CD4-positive, alpha-beta T cell treated with Interferon gamma for 1 hour (primary cell): ENCODE measurements around the gene GAS7.
"Not testable (repeated sequence)": the region's sequence is repeated elsewhere in the genome, so short reads cannot be mapped to it uniquely, and the experiment has no call there.

Experiments used
- DNase-seq: peaks from one replicate; pipeline ENCODE4 v3.0.0-alpha.2; 2020

The GAS7 gene

DNA sequence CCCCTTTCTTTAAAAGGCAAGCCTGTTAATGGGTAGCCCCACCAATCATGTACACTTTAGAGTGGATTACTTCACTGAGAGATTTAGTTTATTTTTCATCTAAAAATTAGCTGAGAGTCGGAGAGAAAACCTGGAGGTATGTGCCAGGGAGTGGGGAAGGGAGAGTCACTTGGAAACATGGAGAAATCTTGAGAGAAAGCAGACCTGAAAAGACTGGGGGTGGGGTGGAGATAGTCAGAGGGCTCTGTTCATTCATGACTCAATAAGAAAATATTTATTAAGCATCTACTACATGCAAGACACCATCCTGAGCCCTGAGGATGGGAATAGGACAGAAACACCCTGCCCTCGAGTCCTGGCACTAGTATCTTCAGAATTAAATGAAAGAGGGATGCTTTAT is 265.9 kb downstream of the GAS7 start:
- DNase-seq = no peak

DNA sequence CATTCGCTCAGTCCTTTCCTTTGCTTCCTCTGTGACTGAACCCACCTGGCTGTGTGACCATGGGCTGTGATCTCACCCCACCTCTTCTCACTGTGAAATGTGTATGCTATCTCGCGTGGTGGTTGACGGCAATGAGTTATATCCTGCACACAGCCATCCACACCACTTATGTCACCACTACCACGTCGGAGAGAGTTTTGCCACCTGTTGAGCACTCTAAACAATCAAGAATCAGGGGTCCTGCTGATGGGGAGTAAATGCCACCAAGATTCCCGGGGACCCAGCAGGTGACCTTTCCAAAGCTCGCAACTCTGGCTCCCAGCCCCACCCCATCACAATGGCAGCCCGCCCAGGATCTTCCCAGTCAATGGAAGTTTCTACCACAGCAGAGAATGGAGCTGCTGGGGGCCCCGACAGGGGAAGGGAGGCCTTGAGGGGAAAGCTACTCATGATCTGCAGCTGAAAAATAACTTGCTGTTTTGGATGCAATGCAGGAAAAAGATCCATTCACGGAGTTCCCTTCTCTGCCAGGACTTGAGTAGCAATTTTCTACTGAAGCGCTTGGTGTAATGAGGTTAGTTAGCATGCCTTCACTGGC is 267.2 kb downstream of the GAS7 start:
- no peak for DNase-seq

DNA sequence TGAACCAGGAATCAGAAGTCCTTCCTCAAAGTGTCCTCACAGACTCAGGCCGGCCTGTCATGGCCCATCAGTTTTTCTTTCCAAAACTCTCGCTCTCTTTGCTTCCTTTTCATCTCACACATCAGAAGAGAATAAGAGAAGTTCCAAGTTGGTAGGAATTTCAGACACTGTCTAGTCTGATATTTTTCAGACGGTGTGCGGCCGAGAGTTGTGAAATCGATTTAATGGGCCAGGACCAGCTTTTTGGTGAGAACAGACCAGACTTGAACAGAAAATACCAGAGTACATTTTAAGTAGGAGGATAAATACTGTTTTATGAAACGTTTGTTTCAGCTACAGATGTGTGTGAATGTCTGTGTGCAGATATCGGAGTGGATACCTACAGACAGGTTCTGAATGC is 268.5 kb downstream of the GAS7 start:
- DNase-seq = no peak

DNA sequence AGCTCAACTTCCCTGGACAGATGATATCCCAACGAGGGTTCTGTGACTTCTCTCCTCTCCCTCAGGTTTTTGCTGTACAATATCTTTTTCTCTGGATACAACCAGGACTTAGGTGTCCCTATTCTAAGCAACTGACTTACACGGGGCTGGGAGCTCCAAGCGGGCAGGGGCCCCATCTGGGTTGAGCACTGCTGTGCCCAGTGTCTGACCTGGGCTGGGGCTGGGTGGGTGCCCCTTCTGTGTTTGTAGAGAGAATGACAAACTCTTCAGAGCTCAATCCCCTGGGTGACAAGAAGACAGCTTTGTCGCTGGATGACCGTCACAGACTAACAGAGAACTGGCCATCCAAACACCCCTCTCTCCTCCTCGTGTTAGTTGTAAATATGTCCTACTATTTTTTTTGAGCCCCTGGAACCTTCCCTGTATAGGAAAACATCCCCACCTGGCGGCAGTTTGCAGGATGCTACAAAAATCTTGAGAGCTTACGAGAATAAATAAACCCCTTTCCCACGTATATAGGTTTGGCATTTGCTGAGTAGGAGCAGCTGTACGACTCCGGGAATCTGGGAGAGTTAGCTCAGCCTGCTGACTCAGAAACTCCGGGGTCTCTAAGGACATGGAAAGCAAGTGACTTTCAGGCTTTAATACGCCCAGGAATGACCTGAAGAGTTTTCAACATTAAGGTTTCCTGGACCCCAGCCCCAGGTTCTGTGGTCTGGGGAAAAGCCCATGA is 269.6 kb downstream of the GAS7 start:
- DNase-seq = no peak

DNA sequence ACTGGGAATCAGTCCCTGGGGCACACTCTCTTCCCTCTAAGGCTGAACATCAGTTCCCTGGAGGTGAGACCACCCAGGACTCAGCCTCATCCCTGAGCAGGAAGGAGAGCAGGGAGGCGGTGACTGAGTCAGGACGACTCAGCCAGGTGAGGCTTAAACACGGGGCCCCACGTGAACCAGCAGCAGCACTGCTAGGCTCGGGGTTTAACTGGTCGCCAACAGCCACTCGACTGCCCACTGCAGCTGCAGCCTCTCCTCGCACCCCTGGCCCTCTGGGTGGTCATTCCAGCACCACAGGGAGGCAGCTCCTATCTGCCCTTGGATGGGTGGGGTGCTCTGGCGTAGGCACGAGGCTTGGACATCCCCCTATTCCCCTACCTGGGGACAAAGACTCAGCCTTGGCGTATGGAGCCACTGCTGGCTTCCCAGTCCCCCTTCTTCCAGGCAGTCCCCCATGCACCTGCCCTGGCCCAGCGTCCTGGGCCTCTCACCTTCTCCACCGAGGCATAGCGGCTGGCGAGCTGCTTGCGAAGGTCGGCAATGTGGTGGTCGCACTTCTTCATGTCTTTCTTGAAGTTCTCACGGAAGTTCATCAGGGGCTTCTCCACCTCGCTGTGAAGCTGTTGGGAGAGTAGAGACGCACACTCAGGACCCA is 272.1 kb downstream of the GAS7 start:
- no peak for DNase-seq

DNA sequence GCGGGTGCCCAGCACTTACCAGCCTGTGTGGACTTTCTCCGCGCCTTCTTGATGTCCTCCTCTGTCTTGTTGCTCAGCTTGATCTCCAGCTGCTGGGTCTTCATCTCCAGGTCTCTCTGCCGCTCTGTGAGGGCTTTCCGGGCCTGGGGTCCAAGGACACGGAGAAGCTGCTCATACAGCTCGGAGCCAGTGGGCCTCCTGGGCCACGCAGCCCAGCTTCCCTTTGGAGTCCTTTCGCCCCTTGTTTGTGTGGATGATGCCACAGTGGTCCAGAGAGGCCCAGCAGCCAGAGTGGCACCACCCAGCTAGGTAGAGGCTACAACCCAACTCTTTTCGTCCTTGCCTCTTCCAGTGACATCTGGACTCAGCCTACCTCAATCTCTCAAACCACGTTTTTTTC is 272.9 kb downstream of the GAS7 start:
- DNase-seq = no peak

DNA sequence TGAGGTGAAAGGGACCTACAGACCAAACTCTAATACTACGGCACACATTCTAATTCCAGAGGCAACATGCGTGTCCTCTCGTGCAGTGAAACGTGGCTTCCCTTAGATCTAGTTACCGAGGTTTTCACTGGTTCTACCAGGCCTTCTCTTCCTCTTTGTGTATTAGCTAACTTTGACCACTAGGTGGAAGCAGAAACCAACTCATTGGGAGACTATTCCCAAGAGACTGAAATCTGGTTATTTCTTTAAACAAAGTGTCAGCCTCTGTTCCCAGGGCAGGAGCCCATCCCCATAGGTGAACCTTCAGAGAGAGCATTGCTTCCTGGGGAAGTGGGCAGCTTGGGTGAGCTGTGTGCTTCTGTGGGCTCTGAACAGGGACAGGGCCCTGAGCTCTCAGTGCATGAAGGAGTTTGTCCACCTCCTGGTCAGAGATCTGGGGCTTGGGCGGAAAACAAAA is 273.6 kb downstream of the GAS7 start:
- no peak for DNase-seq

DNA sequence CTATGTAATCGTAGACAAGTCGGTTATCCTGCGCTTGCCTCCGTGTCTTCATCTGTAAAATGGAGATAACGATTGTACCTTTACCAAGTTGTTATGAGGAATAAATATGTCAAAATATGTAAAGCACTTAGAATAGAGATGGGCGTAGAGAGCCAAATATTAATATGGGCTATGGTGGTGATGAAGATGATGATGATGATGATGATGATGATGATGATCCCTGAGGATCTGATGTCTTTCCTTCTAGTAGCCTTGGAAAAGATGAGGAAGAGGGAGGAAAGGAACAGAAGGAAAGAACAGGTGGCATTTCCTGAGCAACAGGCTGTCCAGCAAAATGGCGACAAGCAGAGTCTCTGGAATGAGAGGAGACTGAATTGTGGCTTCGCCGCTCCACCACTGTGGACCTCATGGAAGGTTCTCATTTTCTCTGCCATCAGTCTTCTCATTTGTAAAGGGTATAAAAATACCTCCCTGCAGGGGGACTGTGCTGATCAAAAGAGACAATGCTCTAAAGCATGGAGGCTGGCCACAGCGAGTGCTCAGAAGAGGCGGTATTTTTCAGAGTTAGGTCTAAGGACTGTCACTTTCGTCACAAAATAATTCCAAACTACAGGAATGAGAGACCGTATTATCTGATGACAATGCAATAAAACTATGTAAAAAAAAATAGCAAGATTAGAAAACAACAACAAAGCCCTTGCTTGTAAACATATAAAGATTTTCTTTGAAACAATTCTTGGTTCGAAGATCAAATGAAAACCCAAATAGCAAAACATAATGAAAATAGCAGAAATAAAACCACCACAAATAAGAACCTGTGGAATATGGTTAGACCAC is 276.2 kb downstream of the GAS7 start:
- no peak for DNase-seq

DNA sequence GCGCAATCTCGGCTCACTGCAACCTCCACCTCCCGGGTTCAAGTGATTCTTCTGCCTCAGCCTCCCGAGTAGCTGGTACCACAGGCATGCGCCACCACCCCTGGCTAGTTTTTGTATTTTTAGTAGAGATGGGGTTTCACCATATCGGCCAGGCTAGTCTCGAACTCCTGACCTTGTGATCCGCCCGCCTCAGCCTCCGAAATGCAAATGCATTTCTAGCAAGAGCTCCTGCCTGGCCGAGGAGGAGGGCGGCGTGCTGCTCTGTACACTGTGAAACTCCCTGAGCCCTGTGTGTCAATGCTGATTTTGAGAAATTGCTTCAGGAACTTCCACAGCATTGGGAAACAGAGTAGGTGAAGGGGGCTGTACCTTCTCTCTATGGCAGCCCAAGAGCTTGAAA is 277.2 kb downstream of the GAS7 start:
- DNase-seq = not testable (repeated sequence)

DNA sequence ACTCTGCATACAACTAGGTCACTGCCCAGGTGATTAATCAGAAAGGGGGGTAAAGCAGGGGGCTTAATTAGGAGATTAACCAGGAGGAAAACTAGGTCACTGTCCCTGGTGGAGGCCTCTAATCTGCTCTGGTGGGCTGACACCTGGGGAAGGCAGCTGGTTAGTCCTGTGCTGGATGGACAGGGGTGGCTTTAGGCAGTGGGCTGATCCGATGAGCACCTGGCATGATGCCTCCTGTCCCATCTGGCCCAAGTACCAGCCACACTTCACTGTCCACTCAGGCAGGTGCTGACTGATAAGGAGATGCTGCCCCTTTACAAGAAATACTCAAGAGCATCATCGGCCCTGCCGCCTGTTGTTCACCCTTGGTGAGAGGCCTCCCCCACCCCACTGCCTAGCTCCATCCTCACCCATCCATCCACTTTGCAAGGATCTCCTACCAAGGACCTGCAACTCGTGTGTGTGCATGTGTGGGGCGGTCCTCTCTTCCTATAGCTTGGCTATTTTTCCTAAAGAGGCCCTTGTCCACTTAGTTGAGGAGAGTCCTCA is 279.5 kb downstream of the GAS7 start:
- no peak for DNase-seq

DNA sequence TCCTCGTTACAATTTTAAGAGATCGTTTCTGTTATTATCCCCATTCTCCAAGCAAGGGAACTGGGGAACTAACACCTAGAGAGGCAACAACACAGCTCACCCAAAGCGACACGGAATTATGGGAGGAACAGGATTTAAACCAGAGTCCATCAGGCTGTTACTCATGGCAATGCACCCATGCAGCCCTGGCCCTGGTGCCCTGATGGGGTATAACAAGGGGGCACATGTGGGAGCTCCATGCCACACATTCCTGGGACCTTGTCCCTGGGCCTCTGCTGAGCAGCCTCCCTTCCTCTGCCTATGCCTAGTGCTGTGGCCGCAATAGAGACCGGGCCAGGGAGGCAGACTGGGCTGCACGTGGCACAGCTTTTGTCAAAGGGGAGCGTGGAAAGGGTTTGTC is 280.1 kb downstream of the GAS7 start:
- DNase-seq = no peak

DNA sequence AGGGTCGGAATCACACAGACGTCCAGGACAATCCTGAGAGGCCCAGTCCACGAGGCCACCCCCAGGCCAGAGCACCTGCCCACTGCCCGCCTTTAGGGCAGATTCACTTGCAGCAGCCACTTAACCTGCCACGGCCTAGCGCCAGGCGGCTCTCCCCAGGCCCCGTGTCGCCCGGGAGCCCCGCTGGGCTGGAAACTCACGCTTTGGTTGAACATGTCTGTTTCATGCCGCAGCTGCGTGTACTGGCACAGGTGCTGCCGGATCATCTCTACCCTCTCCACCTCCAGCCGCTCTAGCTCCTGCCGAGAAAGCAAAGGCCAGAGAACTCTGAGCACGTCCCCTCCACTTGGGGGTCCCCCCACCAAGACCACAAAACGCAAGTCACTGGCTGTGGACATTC is 280.6 kb downstream of the GAS7 start:
- no peak for DNase-seq

DNA sequence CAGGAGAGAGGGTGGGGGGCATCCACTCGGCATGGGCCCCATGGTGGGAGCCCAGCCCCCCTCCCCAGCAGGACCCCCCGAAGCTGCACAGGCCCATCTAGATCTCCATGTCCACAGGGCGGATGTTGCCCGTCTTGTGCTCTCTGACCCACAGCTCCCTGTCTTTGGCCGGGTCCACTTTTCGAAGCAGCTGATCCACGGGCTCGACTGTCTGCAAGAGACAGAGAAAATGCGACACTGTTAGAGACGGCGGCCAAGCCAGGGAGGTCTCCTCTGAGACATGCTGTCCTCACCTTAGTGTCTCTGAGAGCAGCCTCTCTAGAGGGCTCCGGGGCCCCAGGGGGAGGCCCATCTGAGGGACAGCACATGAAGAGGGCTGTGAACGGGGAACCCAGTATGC is 281.3 kb downstream of the GAS7 start:
- no peak for DNase-seq

DNA sequence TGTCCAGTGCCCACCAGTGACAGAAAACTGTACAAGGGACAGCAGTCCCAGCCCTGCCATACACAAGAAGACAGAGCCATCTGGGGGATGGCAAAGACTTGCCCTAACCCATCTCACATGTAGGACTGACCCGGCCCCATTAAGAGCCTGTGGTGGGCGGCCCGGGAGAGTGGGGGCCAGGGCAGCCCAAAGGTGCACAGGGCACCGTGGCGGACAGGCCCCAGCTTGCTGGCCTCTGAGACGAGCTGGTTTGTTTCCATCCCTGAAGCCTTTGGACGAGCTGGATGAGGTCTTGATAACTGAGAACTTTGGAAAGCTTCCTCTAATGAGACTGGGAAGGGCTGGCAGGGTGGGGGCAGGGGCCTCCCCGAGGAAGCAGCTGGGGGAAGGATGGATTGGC is 282.3 kb downstream of the GAS7 start:
- DNase-seq = no peak

DNA sequence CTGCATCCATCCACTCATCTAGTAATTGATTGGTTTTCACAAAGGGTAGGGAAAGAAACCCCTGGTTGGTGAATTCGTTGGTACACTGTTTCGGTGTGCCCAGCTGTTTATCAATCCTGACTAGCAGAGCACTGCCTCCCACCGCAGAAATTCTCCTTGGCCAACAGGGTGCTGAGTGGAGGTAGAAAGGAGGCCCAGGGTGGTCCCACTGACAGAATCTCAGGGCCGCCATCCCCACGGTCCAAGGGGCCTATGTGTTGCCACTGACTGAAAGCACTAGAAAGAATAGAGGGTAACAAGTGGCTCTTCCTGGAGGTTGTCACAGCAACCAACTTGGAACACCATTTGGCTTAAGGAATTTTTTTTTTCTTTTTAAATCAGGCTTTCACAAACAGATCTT is 284.9 kb downstream of the GAS7 start:
- no peak for DNase-seq

DNA sequence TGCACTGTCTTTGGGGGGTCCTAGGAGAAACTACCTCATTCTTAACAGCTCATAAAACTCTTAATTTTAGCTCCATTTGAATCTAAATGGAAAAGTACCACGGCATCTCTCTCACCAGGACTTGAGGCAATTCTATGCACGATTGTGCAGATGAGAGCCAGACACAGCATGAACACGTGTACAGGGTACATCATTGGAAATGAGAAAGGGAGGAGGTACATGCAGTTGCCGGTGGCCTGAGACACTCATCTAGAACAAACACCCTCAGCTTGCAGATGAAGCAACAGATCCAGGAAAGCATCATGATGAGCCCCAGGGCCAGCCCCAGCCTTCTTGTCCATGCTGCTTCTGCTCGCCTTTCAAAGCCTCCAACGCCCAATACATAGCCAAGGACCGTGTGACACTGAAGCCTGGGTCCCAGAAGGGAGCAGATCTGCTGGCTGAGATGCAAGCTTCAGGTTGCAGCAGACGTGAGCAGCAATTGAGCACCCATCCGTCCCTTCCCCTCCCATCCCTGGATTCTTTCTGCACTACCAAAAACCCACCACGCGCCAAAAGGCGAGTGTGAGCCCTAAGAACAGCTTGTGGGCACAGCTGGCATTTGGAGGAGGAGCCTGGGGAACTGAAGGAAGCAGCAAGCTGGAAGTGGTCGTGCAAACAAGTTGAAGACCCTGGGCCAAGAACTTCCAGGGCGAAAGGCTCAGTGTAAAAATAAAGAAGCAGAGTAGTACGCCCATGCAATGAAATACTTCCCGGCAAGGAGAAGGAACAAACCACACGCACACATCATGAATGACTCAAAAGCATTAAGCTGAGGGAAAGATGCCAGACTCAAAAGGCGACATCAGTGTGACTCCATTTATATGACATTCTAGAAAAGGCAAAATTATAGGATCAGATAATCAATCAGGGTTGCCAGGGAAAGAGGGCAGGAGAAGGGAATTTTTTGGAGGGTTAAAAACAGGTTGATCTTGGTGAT is 286.0 kb downstream of the GAS7 start:
- no peak for DNase-seq

DNA sequence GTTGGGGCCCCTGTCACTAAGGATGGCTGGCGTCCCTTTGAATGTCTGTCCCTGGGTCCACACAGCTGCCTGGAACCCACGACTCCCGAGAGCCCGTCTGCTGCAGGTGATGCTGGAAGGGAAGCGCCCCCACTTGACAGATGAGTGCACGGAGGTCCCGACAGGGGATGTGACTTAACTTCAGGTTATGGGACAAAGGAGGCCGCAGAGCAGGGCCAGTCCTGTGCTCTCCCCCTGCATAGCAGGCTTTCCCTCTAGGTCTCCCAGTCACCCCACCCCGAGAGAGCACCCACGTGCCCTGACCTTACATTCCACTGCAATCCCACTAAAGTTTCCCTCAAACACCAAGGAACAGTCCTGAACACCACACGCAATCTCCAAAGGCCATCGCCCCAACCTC is 287.3 kb downstream of the GAS7 start:
- DNase-seq = no peak

DNA sequence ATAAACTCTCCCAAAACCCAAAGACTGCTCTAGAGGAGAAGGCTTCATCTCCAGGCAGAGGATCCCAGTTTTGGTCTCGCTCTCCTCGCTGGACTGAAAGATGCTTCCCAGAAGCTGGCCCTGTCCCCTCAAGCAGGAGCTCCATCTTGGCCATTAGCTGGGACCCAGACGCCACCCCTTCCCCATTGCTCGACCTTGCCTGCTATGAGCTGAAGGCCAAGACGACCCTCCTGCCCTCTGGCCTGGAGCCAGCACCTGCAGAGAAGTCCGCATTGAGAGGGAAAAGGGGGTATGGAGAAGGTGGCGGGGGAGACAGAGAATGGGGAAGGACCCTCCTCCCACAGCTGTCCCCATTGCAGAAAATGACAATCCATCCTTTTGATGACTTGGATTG is 289.8 kb downstream of the GAS7 start:
- no peak for DNase-seq

DNA sequence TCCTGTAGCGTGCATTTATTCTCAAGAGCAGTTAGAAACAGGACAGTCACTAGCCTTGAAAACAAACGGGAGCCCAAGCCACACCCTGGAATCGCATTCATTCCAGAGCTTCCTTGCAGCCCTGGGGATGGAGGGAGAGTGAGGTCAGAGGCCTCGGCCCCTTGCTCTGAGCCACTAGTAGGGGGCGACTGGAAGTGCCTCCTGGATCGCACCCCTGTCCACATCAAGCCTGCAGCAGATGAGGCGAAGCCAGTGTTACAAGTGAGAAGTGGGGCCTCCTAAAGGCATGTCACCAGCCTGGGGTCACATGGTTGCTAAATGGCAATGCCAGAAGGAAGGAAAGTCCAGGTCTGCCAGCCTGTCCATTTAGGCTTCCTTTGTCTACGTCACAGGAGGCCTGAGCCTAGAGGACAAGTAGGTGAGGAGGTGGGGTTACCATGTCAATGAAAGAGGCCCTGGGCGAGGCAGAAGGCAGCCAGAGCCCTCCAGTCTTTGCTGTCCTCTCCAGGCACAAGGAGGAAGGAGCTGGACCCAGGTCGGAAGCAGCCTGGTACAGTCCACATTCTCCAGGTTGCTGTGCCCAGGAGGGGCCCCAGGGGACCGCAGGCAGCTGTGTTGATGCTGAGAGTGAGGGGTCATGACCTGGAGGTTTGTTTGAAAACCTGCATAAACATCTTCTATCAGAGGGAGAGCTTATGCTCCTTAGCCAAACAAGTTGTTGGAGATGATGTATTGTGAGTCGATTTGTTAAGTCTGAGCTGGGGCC is 290.3 kb downstream of the GAS7 start:
- no peak for DNase-seq

DNA sequence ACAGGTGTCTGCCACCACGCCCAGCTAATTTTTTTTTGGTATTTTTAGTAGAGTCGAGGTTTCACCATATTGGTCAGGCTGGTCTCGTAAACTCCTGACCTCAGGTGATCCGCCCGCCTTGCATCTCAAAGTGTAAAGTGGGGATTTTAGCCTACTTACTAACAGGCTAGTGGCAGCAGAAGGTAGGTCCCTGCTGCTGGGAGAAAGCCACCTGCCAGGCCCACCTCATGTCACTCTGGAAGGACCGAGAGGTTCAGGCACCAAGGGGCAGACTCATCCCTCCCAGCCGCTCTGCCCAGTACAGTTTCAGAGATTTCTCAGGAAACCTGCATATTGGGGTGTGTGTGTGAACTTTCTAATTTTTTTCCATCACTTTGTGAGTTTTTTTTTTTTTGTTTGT is 291.3 kb downstream of the GAS7 start:
- DNase-seq = no peak

DNA sequence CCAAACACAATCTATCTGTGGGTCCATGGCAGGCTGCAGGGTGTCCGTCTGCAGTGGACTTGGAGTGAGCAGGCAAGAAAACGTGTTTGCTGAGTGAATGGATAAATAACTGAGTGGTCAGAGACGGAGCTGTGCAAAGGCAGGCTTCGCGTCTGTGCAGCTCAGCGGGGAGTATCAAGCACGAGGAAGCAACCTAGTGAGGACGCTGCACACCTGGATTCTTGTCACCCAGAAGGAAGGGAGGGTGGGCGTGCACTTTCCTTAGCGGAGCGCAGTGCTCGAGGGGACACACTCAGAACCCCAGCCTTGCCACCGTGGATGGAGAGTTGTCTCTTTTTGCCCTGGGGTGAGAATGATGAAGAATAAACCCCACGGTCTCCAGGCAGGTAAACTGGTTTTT is 291.8 kb downstream of the GAS7 start:
- DNase-seq = no peak
